ENCODE data around the gene SNRNP200. TPM values are rescaled to one million over a fixed set of nuclear protein-coding genes. Genes with fewer than 3 reads are reported as not detected.

The SNRNP200 gene
- total RNA-seq, result 43.0 and 46.2 TPM in 2 replicates

DNA sequence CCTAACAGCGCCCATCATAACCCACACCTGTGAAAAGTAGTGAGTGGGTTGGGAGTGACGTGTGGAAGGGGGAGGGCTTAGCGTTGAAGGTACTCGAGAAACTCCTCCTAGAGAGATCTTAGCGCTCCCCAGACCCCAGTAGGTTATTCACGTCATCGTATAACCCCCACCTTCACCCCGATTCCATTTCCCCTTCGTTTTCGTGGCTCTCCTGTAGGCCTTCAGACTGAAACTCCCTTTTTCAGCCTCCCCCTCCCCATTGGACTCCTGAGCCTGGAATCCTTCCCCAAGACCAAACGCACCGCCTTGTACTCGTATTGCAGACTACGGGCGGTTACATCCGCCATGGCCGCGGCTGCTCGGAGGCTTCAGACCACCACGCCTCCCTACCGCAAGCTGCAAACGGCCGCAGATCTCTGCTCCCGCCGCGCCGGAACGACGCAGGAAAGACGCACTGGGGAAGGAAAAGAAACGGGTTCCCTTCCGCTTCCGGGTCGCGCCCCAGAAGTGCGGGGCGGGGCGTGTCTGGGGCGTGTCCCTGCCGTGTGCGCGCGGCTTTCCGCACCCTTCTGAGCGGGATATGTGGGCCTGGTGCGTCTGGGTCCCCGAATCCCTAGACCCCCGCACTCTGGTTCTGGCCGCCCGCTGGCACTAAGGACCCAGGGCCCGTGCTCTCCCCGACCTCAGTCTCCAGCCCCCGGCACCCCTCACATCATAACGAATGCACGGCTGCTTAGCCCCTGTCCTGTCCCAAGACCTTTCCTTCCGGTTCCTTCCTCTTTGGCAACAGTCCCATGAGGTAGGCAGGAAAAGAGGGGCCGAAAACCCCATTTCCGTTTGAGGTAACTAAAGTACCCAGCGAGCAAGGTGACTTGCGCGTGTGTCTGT lies at the start of gene SNRNP200:
Gene SNRNP200 (minus strand): TSS at position 456 of the 888 bp plus-strand sequence. CDS start 109 bp downstream, at position 347.

DNA sequence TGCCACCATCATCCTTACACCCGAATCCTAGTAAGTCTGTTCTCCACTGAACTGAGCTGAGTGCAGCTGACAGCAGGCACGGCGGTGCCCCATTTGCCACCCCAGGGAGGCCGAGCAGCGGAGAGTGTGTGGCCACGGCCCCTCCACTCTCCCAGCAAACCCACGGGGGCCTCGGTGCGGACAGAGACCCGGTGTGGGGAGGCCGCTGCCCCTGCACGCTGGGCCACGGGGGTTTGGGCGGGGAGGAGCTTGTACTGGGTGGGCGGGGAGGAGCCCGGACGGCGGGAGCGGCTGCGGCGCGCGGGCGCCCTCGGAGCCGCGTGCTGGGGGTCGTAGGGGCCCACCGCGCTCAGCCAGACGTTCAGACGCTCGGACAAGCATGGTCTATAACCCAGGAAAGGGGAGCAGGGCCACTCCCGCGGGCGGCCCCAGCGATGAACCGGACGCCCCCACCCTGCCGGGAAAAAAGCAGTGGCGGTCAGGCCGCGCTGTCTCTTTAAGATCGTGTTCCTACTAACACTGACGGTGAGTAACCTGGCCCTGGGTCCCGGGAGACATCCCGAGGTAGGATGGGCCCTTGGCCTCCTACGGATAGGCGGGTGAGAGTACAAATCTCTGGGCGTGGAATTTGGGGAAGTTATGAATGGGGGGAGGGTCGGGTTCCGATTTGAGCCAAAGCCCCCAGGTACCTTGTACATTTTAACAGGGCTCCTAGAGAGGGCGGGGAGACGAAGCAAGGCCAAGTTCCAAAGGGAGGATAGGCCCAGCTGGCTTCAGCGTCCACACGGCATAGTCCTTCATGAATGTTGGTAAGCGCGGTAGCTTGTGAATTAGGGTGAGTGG lies 19.9 kb upstream of the SNRNP200 start, which contains the start of gene ITPRIPL1:
Gene ITPRIPL1 (plus strand): TSS at position 277 of the 843 bp plus-strand sequence. CDS start 523 bp downstream, at position 800.

DNA sequence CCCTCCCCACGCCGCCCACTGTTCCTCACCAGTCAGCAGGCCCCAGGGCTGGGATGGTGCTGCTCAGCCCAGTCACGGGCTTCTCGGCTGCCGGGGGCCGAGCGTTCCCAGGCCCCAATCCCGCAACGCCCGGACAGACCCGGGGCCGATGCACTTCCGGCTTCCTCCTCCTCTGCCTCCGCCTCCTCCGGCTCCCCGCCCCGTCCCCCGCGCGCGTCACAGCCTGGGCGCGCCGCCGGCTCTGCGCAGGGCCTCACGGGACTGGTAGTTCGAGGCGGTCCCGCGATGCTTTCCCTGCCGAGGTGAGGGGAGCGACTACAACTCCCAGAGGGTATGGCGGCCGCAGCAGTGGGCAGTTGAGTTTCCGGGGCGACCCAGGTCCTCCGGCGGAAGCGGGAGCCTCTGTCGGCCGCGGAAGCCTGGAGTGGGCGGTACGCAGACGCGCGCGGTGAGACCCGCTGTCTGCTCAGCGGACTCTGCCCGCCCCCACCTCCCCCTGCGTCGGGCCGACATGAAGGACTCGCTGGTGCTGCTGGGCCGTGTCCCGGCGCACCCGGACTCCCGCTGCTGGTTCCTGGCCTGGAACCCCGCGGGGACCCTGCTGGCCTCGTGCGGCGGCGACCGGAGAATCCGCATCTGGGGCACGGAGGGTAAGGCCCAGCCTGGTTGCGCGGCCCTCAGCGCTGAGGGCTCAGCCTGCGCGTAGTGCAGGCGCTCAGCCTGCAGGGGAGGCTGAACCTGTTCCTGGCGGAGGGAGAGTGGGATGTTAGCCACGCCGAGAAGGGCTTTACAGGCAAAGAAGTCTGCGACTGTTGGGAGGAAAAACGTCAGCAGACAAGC lies 39.3 kb downstream of the SNRNP200 start, which contains the start of the genes CIAO1 and TMEM127:
Gene CIAO1 (plus strand): TSS at position 386 of the 840 bp plus-strand sequence. CDS start 126 bp downstream, at position 512.
Gene TMEM127 (minus strand): TSS at position 158 of the 840 bp plus-strand sequence. CDS start 616 bp downstream, outside the sequence.

Other genes starting within 250 kb of the SNRNP200 start
- not detected in 2 replicates for gene ADRA2B, start 189.0 kb downstream of the SNRNP200 start, total RNA-seq
- not detected in 2 replicates for gene ASTL, start 167.0 kb downstream of the SNRNP200 start, total RNA-seq
- 0.94 and 1.1 TPM in 2 replicates for gene DUSP2, start 160.1 kb downstream of the SNRNP200 start, total RNA-seq
- 70.5 and 81.0 TPM in 2 replicates for gene STARD7, start 96.7 kb downstream of the SNRNP200 start, total RNA-seq
- 10.6 and 10.7 TPM in 2 replicates for gene TMEM127, start 39.5 kb downstream of the SNRNP200 start, total RNA-seq
- gene CIAO1, start 39.3 kb downstream of the SNRNP200 start, total RNA-seq, result 62.4 and 66.5 TPM in 2 replicates
- 2.7 and 3.7 TPM in 2 replicates for gene ITPRIPL1, start 19.8 kb upstream of the SNRNP200 start, total RNA-seq
- gene NCAPH, start 30.2 kb upstream of the SNRNP200 start, total RNA-seq, result 0.86 and 2.2 TPM in 2 replicates
- 0.09 and 0.16 TPM in 2 replicates for gene NEURL3, start 199.8 kb upstream of the SNRNP200 start, total RNA-seq
- 6.3 and 6.4 TPM in 2 replicates for gene ARID5A, start 231.2 kb upstream of the SNRNP200 start, total RNA-seq

Data from bronchial smooth muscle cell (primary cell).